Stimulated activated CD4-positive, alpha-beta T cell treated with anti-CD3 and anti-CD28 coated beads, TNF-alpha, amount 100 ng/mL, for 24 hours (primary cell): ENCODE data around the gene FAM13A.
"Not testable (repeated sequence)": the region's sequence is repeated elsewhere in the genome, so short reads cannot be mapped to it uniquely, and the experiment has no call there.

Source experiments
- DNase-seq, 3 experiments: peaks; one replicate each; pipeline ENCODE4 v3.0.0-alpha.2; 2020; ENCODE audit warnings: low read depth in 3 of 3

FAM13A gene

DNA sequence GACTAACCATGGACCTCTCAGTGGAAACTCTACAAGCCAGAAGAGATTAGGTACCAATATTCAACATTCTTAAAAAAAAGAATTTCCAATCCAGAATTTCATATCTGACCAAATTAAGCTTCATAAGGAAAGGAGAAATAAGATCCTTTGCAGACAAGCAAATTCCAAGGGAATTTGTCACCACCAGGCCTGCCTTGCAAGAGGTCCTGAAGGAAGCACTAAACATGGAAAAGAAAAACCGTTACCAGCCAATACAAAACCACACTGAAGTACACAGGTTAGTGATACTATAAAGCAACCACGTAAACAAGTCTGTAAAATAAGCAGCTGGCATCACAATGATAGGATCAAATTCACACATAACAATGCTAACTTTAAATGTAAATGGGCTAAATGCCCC, 156.6 kb downstream of the FAM13A start:
- no peak for DNase-seq

DNA sequence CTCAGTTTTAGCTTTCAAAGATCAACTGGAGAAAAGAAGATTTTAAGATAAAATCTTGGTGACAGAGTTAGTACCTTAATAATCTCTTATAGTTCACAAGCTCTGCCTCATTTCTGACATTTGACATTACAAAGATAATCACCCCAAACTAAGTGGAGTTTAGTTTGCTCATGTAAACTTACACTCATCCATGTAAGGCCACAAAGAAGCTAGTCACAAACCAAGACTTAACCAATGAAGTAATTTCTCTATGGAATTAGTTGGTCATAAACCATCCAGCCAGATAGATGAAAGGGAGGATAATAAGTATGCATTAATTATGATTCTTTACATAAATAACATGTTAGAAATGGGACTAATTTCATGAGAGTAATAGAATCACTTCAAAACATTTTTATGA, 159.2 kb downstream of the FAM13A start:
- DNase-seq: no peak

DNA sequence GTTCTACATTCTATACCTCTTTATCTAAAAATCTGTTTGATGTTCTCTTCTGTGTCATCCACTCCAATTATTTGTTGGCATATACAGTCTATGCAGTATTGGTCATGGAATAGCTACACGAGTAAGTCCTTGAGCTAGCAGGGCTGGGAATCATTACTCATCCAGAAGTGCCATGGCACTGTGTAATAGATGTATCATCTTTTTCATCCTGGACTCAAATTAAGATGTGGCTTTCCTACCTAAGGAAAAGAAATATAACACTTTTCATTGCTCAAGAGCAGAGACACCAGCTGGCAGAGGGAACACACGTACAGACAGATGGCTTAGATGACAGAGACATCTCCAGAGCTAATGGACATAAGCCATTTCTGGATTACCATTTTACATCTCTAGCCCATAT, 159.8 kb downstream of the FAM13A start:
- no peak for DNase-seq

DNA sequence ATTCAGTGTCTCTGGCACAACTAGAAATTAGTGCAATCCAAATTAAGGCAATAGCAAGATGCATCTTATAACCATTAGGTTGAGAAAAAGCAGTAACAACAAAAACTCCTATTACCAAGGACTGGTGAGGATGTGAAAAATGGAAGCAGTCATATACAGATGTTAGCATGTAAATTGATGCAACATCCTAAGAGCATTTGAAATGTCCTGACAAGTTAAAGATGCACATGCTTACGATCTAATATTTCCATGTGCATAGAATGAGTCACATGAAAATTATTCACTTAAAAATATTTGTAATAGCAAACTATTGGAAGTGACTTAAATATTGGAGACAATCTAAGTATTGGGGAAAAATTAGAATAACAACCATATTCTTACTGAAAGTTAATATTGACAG, 163.0 kb downstream of the FAM13A start:
- no peak for DNase-seq

DNA sequence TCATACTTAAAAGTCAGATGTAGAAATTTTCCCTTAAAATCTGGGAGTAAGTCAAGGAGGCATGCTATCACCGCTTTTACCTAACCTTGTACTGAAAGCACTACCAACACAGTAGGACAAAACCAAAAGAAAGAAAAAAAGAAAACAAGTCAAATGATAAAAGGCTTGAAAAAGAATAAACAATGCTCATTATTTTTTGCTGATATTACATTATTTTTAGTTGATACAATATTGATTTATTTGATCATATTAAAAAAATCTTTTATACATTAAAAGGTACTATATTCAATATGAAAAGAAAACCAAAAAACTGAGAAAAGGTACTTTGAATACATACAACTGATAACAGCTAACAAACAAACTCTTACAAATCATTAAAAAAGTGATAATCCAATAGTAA, 164.3 kb downstream of the FAM13A start:
- DNase-seq: no peak

DNA sequence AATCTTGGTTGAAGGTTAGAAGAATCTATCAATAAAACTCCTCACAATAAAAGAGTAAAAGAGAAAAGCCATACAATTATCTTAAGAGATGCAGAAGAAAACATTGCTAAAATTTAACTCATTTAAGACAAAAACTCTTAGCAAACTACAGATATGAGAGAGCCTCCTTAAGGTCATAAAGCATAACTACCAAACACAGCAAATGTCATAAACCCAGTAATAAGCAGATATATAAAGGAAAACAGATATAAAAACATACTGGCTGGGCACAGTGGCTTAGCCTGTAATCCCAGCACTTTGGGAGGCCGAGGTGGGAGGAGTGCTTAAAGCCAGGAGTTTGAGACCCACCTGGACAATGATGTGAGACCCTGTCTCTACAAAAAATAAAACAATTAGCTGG, 165.3 kb downstream of the FAM13A start:
- no peak for DNase-seq

DNA sequence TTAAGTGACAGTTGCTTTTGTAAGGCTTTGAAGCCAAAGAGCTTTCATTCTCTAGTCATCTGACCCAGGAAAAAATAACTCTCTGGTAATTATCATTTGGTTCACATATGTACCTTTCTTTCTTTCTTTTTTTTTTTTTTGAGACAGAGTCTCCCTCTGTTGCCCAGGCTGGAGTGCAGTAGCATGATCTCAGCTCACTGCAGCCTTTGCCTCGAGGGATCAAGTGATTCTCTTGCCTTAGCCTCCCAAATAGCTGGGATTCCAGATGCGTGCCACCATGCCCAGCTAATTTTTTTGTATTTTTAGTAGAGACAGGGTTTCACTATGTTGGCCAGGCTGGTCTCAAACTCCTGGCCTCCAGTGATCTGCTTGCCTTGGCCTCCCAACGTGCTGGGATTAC, 169.6 kb downstream of the FAM13A start:
- not testable (repeated sequence) for DNase-seq

DNA sequence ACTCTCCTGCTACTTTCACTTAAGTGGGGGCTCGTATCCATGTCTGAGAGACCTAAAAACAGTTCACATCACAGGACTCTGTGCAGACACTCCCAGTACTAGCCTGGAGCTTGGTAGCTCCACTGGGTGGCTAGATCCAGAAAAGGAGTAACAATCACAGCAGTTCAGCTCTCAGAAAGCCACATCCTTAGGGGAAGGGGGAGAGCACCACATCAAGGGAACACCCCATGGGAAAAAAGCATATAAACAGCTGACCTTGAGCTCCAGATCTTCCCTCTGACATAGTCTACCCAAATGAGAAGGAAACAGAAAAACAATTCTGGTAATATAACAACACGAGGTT, 175.8 kb downstream of the FAM13A start:
- no peak for DNase-seq

DNA sequence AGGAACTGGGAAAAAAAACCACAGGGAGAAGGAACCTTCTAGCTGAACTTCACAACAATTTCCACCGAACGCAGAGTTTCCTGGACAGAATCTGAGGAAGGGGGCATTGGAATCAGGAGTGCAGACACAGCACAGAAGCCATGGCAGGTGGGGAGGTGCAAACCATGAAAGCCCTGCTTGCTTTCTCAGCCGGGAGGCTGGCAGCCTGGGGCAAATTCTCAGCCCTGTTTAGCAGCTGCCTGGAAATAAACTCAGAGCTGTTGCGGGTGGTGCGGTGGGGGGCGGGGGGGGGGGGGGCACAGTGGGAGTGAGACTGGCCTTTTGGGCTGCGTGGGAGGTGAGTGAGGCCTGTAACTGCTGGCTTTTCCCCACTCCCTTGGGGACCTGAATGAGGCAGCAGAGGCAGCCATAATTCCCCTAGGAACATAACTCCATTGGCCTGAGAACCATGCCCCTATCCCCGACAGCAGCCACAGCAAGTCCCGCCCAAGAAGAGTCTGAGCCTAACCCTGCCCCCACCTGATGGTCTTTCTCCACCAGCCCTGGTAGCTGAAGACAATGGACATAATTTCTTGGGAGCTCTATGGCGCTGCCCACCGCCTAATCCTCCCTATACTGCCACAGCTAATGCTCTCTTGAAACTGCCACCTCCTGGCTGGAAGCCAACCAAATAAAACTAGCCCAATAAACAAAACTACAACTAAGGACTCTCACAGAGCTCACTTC, 176.3 kb downstream of the FAM13A start:
- no peak for DNase-seq

DNA sequence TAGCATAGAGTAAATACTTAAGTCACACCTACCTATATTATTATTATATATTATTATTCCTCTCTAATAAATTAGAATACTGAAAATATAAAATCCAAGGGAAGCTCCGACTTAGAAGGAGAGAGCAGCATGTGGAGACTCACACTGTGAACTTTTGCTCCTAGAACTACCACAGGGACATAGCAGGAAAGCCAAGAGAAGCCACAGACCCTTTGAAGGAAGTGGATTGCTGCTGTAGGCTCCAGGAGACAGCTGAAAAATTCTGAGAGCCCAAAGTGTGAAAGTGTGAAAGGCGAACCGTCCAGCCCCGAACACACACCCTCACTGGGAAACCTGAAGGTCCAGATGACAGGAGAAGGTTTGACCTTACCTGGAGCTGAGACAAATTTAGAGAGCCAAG, 177.0 kb downstream of the FAM13A start:
- no peak for DNase-seq

DNA sequence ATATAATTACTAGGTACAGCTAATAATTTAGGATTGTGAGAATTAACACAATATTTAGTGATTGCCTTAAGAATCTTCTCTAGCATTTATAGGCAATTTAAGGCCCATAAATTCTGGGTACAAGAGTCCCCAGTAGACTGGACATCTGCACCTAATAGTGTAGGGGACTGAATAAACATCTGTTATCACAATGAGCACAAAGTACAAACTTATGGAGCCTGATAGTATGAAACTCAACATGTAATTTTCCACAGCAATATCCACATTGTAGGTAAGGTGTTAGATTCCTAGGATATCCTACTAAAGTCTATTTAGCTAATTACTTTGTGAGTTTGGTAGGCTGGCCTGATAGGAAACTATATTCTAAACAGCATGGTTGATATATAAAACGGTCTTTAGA, 178.3 kb downstream of the FAM13A start:
- no peak for DNase-seq

DNA sequence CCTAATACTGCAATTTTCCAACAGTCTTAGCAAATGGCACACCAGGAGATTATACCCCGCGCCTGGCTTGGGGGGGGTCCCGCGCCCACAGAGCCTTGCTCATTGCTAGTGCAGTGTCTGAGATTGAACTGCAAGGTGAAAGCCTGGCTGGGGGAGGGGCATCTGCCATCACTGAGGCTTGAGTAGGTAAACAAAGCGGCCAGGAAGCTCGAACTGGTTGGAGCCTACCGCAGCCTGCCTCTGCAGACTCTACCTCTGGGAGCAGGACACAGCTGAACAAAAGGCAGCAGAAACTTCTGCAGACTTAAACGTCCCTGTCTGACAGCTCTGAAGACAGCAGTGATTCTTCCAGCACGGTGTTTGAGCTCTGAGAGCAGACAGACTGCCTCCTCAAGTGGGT, 186.6 kb downstream of the FAM13A start:
- no peak for DNase-seq

DNA sequence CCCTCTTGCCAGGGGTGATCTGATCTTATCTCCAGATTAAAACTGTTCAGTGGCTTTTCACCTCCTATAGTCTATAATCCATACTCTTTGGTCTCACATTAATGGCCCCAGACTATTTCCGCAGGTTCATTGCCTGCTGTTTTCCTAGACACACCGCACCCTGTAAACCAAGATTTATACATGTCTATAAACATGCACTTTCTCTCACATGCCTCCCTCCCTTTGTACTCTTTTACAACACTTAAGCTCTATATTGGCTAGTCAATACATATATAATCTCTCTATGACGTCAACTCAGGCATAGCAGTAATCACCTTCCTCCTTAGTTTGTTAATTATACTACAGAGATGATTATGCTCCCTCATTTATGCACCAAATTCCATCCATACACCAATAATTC, 188.5 kb downstream of the FAM13A start:
- no peak for DNase-seq

DNA sequence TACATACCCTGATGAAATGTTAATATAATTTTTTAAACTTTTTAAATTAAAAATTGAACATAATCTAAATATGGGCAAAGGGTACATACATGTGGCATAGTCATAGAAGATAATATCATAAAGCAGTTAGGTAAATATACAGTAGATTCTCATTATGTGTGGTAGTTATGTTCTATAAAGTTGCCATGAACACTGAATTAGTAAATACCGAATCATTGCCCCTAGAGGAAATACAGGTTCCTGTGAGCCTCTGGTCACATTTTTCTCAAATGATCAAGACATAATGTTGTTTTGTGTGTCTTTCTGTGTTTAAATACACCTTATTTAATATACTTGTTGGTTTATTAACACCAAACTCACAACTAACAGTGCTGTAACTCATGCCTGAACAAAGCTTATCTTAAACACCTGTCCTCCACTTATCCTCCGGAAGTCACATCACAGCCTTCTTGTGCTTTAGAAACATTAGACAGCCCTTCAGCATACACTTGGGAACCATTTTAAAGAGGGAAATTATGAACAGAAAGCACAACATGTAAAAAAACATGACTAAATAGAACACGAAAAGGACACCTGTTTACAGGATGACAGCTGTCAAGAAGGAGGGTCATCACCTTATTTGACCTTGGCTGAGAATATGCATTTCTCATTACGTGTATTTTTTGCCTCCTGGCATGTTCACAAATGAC, 190.0 kb downstream of the FAM13A start:
- DNase-seq: no peak

DNA sequence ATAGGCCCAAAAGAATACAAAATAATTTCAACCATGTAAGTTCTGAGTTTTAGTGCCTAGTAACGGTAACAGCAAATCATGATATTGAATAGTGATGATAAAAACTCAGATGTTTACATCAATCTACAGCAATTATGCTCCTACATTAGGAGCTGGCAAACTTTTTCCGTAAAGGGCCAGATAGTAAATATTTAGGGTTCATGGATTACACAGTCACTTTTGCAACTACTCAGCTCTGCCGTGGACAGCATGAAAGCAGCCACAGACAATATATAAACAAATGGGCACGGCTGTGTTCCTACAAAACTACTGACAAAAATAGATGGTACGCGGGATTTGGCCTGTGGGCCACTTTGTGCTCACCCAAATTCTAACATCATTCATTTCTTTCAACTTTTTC, 191.5 kb downstream of the FAM13A start:
- DNase-seq: no peak

DNA sequence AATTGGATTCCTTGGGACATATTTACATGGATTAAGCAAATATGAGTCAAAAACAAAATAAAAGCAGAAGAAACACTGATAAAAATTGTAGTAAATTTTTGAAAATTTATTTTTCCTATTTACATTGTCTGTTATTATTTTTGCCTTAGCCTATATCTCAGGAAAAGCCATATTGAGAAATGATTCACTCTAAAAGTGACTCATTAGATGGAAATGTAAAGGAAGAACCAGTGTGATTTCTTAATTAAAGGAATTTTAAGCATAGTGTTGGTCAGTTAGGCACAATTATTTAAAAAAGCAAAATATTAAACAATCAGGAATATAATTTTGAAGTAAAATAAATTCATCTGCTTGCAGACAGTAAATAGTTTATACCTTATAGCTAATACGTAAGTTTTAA, 191.9 kb downstream of the FAM13A start:
- DNase-seq: no peak

DNA sequence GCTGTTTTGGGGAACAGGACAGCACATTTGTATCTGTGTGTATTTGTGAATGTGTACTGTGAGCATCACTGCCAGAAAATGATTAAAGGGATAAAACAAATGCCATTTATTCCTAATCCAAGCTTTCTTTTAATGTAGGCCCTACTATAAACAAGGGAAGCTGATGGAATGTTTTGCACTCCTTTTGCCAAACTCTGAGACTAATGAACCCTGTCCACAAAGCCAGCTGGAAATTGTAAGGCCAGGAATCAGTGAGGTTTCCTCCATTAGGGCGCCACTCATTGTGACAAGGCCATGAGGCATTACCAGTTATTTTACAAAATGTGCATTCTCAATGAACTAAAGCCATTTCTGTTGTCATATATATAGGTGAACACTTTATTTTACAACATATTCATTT, 196.4 kb downstream of the FAM13A start:
- no peak for DNase-seq

DNA sequence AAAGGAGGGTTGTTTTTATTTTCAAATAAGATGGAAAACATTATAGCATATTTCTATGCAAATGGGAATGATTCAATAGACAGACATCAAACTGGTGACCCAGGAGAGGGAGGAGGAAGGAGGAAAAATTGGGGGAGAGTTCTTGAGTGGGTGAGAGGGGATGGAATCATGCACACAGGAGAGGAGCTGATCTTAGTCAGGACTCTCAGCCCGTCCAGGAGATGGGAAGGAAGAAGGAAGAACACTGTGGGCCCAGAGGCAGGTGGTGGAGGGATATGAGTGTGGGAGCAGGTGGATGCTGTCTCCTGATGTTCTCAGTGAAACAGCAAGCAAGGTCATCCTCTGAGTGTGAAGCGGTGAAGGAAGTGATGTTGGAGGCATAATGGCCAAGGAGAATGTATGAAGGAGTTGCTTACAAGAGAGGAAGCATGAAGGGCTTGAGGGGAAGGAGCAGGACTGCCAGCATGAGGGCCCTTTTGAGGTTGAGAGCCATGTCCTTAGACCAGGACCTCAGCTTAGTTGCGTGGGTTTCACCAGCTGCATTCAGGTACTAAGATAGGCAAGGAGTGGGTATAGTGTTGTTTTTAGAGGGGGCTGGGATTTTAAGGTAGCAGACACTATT, 197.7 kb downstream of the FAM13A start:
- no peak for DNase-seq

DNA sequence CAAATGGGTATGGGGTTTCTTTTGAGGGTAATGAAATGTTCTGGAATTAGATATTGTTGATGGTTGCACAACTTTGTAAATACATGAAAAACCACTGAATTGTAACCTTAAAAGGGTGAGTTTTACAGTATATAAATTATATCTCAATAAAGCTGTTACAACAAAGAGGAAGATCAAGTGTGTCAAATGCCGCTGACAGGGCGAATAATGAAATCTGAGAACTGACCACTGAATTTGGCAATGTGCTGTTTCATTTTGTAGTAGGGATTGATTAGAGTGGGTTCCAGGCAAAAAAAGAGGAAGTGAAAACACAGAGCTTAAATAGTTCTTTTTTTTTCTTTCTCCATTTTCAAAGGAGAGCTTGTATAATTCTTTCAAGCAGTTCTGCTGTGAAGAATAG, 198.2 kb downstream of the FAM13A start:
- DNase-seq: no peak

DNA sequence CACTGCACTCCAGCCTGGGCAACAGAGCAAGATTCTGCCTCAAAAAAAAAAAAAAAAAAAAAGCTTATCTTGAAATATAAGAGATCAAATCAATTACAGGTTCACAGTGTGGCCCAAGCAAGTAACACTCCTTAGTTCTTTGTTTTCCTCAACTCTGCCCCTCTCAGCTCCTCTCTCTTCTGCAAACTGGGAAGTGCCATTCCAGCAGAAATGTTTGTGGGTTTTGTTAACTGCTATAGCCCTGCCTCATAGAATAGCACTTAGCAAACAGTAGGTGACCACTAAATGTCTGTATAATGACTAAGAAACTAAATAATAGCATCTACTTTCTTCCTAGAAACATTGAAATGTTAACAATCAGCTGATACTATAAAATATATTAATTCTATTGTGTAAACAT, 199.4 kb downstream of the FAM13A start:
- DNase-seq: no peak

DNA sequence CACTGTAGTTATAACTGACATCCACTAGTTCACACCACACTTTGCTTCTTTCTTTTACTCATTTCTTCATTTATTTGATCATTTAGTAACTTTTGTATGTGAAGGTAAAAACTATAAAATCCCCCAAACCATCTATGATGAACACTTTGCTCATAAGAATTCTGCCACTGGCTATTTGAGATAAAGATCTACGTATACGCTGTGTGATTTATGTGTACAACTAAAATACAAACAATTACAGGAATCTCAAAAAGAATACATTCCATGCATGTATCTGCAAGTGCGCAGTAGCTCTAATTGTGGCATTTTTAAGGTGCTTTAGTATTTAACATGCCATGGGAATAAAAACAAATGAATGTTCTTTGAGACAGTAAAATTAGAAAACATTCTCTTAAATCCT, 202.5 kb downstream of the FAM13A start:
- no peak for DNase-seq

DNA sequence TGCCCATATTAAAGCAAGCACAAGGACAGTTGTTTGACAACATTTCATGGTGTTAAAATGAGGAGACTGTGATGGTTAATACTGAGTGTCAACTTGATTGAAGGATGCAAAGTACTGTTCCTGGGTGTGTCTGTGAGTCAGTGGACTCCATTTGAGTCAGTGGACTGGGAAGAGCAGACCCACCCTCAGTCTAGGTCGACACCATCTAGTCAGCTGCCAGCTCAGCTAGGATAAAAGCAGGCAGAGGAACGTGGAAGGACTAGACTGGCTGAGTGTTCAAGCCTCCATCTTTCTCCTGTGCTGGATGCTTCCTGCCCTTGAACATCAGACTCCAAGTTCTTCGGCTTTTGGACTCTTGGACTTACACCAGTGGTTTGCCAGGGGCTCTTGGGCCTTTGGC, 203.4 kb downstream of the FAM13A start:
- DNase-seq: not testable (repeated sequence)

DNA sequence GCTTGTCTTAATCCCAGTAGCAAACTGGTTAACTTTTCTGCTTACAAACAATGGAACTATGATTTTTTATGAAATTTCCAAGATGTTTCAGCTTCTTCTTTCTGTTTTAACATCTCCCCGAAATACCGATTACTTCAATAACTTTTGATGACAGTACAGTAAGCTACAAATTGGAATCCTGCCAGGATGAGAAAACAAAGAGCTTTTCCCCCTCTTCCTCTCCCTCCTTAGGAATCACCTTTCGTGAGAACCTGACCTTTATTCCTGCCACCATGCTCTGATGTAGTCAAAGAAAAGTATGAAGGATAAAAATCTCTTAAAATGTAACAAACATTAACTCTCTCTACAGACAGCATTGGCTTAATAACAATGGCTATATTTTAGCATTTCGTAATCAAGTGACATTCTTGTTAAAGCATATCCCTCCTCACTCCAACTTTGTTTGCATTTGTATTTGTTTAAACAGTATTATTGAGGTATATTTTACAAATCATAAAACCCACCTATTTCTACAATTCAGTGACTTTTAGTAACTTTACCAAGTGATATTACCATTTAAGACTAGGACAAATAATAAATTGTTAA, 210.7 kb downstream of the FAM13A start:
- DNase-seq: no peak
